Erythroblast (primary cell): ENCODE measurements around the gene UBE2S.

Experiments used
- GATA1 ChIP-seq: IDR thresholded peaks from 2 replicates; pipeline ENCODE4 v1.6.1; 2011; ENCODE audit warnings: low read depth, mild to moderate bottlenecking, control low read depth, low read length, moderate library complexity
- POLR2A ChIP-seq: IDR thresholded peaks from 2 replicates; pipeline ENCODE4 v1.6.1; 2011; ENCODE audit warnings: mild to moderate bottlenecking, low read length

GRCh38 chr19:55362990-55363716 lies 44.4 kb downstream of the UBE2S start, which contains the start of gene GARIN5B:
- TF ChIP-seq POLR2A (no peak), GATA1 (no peak)
